Body of pancreas (tissue), 4 donors: ENCODE measurements around the gene IGSF23. TPM values are rescaled to one million over a fixed set of nuclear protein-coding genes. Genes with fewer than 3 reads are reported as not detected.
A peak's percentile ranks its signal among the peaks of the same experiment; 100 is the strongest.

Experiments
- ATAC-seq: fragments of 150-250 bp; one replicate; pipeline ENCODE4 v1.9.1; 2016
- DNase-seq, 4 donors: peaks; one replicate each; pipeline ENCODE4 v3.0.0-alpha.2; 2019
- H3K27ac ChIP-seq, 4 donors: fragments of 200-600 bp; sonication (generic); 1 replicate in 3 of 4; 2 replicates in 1 of 4; pipeline versions ENCODE4 v1.5.1 to v1.6.1; 2016 to 2019; ENCODE audit warnings: mild to moderate bottlenecking in 1 of 4, mixed read lengths in 1 of 4, moderate library complexity in 1 of 4
- H3K27me3 ChIP-seq, 2 donors: fragments of 200-600 bp; sonication (generic); one replicate each; pipeline ENCODE4 v1.6.0; 2016; ENCODE audit warnings: mild to moderate bottlenecking in 1 of 2
- H3K36me3 ChIP-seq, 2 donors: fragments of 200-600 bp; sonication (generic); replicated peaks in 1 of 2; 2 replicates each; pipeline ENCODE4 v1.5.1; 2016; ENCODE audit warnings: low read depth in 2 of 2; ENCODE audit not compliant: insufficient read depth in 1 of 2
- H3K4me1 ChIP-seq: fragments of 200-600 bp; sonication (generic); one replicate; pipeline ENCODE4 v1.6.0; 2016
- H3K4me3 ChIP-seq, 2 donors: fragments of 200-600 bp; sonication (generic); 1 replicate in 1 of 2; 2 replicates in 1 of 2; pipeline ENCODE4 v1.5.1; 2016 to 2019
- H3K9me3 ChIP-seq, 3 donors: fragments of 200-600 bp; sonication (generic); 1 replicate in 2 of 3; 2 replicates in 1 of 3; pipeline ENCODE4 v1.5.1; 2016
- POLR2A ChIP-seq, 3 donors: fragments of 450-650 bp; IDR thresholded peaks; one replicate each; pipeline ENCODE4 v1.6.1; 2016; ENCODE audit warnings: antibody characterized with exemption in 3 of 3, mild to moderate bottlenecking in 2 of 3
- WGBS, 2 donors: methylation state at CpG; one replicate each; pipeline ENCODE4 v1.1.5; 2017; 5-methylcytosine and 5-hydroxymethylcytosine counted together
- intact Hi-C: fragments of 100-400 bp; cut with DNase I; formaldehyde crosslinking; loops from one replicate; pipeline ENCODE4 v1.15.1; 2023
- total RNA-seq, 2 donors: library from RNA; depleted of rRNA; stranded (reverse); fragments of >200 nt; gene quantifications; one replicate each; pipeline ENCODE4 v1.1.0, GENCODE V29; 2016
- TF ChIP-seq, protein P1 (sequence below), 7 experiments: fragments of 450-650 bp in 4 of 7; fragments of 200-600 bp in 3 of 7; sonication (generic) in 3 of 7; IDR thresholded peaks; one replicate each; pipeline ENCODE4 v1.5.1; 2016 to 2019; ENCODE audit warnings: antibody characterized with exemption in 7 of 7

IGSF23 gene
- total RNA-seq, 2 donors from 2014 or later = 3.1 TPM; not detected in 1

GRCh38 chr19:44604241-44604640 lies 9.1 kb upstream of the IGSF23 start:
- no peak for DNase-seq
- no peak overlapping the region for H3K4me3 ChIP-seq
- no peaks in the 10 kb centered on the region for H3K9me3 ChIP-seq
- peaks cover 14% of the 10 kb centered on the region for H3K4me1 ChIP-seq
- H3K36me3 ChIP-seq = no peaks in the 10 kb centered on the region
- WGBS, 2 donors = 49 to 64% methylated on average over 6 of the region's 6 CpGs
- H3K27ac ChIP-seq = no peak overlapping the region
- intact Hi-C loops = no loop called here
- no peaks in the 10 kb centered on the region for H3K27me3 ChIP-seq
- TF ChIP-seq, protein P1, sequence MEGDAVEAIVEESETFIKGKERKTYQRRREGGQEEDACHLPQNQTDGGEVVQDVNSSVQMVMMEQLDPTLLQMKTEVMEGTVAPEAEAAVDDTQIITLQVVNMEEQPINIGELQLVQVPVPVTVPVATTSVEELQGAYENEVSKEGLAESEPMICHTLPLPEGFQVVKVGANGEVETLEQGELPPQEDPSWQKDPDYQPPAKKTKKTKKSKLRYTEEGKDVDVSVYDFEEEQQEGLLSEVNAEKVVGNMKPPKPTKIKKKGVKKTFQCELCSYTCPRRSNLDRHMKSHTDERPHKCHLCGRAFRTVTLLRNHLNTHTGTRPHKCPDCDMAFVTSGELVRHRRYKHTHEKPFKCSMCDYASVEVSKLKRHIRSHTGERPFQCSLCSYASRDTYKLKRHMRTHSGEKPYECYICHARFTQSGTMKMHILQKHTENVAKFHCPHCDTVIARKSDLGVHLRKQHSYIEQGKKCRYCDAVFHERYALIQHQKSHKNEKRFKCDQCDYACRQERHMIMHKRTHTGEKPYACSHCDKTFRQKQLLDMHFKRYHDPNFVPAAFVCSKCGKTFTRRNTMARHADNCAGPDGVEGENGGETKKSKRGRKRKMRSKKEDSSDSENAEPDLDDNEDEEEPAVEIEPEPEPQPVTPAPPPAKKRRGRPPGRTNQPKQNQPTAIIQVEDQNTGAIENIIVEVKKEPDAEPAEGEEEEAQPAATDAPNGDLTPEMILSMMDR (IDR thresholded peaks at IDR 0.05) = no peak
- no peak for ATAC-seq

GRCh38 chr19:44605547-44605946 lies 7.8 kb upstream of the IGSF23 start:
- intact Hi-C loops = no loop called here
- no peak for DNase-seq
- H3K36me3 ChIP-seq = no peaks in the 10 kb centered on the region
- WGBS, 2 donors = 50 to 74% methylated on average over 1 of the region's 1 CpG
- no peak overlapping the region for H3K4me3 ChIP-seq
- H3K27me3 ChIP-seq = no peaks in the 10 kb centered on the region
- TF ChIP-seq, protein P1 (IDR thresholded peaks at IDR 0.05) = no peak
- TF ChIP-seq POLR2A (IDR thresholded peaks at IDR 0.05) = no peak
- no peak overlapping the region for H3K27ac ChIP-seq
- no peak for ATAC-seq
- H3K9me3 ChIP-seq = no peaks in the 10 kb centered on the region
- H3K4me1 ChIP-seq = peaks cover 12% of the 10 kb centered on the region

DNA sequence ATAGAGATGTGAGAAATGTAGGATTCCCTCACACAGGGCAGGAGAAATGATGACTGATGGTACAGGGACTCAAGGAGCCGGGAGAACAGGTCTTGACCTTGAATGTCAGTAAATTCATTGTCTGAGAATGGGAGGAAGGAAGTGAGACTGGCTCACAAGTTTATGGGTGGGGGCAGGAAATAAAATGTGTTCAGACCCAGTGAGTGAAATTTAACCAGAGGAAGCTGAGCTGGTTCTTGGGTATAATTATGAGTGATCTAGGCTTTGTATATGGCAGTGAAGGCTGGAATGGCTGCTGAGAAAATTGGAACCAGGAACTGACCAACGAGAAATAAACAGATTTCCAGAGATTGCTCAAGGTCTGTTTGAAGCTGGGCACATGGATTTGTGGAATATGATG lies 6.3 kb upstream of the IGSF23 start:
- intact Hi-C loops = no loop called here
- no peak for DNase-seq
- Histone ChIP-seq H3K27ac (no peak overlapping the region), H3K4me1 (peaks cover 14% of the 10 kb centered on the region), H3K4me3 (no peak overlapping the region), H3K27me3 (no peaks in the 10 kb centered on the region), H3K9me3 (no peaks in the 10 kb centered on the region), H3K36me3 (no peaks in the 10 kb centered on the region)
- WGBS, 2 donors = 12 to 22% methylated on average over 2 of the region's 2 CpGs
- TF ChIP-seq, protein P1 (IDR thresholded peaks at IDR 0.05) = no peak
- no peak for TF ChIP-seq POLR2A (IDR thresholded peaks at IDR 0.05)
- peak; percentile 49 for ATAC-seq

- no peaks in the 10 kb centered on the region for H3K27me3 ChIP-seq
- WGBS, 2 donors = 75 to 85% methylated on average over 3 of the region's 3 CpGs
- H3K9me3 ChIP-seq = no peaks in the 10 kb centered on the region
- no peak overlapping the region for H3K27ac ChIP-seq
- peaks cover 14% of the 10 kb centered on the region for H3K4me1 ChIP-seq
- no peaks in the 10 kb centered on the region for H3K36me3 ChIP-seq
- TF ChIP-seq POLR2A (IDR thresholded peaks at IDR 0.05) = no peak
- TF ChIP-seq, protein P1 (IDR thresholded peaks at IDR 0.05) = no peak
- intact Hi-C loops = no loop called here
- DNase-seq = no peak
- no peak for ATAC-seq
- H3K4me3 ChIP-seq = no peak overlapping the region
Observed at GRCh38 chr19:44607917-44608316, 5.4 kb upstream of the IGSF23 start.

GRCh38 chr19:44608391-44608821 lies 5.0 kb upstream of the IGSF23 start:
- WGBS, 2 donors = 60 to 61% methylated on average over 7 of the region's 7 CpGs
- H3K27me3 ChIP-seq = no peaks in the 10 kb centered on the region
- H3K9me3 ChIP-seq = no peaks in the 10 kb centered on the region
- peaks cover 14% of the 10 kb centered on the region for H3K4me1 ChIP-seq
- H3K36me3 ChIP-seq = no peaks in the 10 kb centered on the region
- no peak for ATAC-seq
- no peak for DNase-seq
- TF ChIP-seq, protein P1 (IDR thresholded peaks at IDR 0.05) = no peak
- TF ChIP-seq POLR2A (IDR thresholded peaks at IDR 0.05) = no peak
- intact Hi-C loops = no loop called here
- H3K4me3 ChIP-seq = no peak overlapping the region
- no peak overlapping the region for H3K27ac ChIP-seq
